Right lobe of liver (tissue), 4 donors: ENCODE measurements around the gene LDLRAD3.

Experiments
- CTCF ChIP-seq, 4 donors: fragments of 200-600 bp in 3 of 4; fragments of 450-650 bp in 1 of 4; IDR thresholded peaks; one replicate each; pipeline versions ENCODE4 v1.5.1 to v1.8.0; 2016 to 2022; ENCODE audit warnings: antibody characterized with exemption in 4 of 4, mild to moderate bottlenecking in 2 of 4
- POLR2A ChIP-seq: fragments of 450-650 bp; IDR thresholded peaks from one replicate; pipeline ENCODE4 v1.6.1; 2017; ENCODE audit warnings: antibody characterized with exemption, mild to moderate bottlenecking
- donor health status: DM: no; HTN: no; CAD: no.
- donor health status: DM: no; HTN: no; CAD: no.
- donor health status: DM: no; HTN: yes; CAD: no.

GRCh38 chr11:35911616-35912165, 32.2 kb upstream of the LDLRAD3 start:
- no peak for TF ChIP-seq CTCF (IDR thresholded peaks at IDR 0.05)
- TF ChIP-seq POLR2A = no peak
